Activated CD8-positive, alpha-beta memory T cell treated with anti-CD3 and anti-CD28 coated beads, Interleukin-2, amount 50 U/mL, for 1 hour (primary cell): ENCODE data around the gene KAT8.
"Not testable (repeated sequence)": the region's sequence is repeated elsewhere in the genome, so short reads cannot be mapped to it uniquely, and the experiment has no call there.

Source experiments
- DNase-seq: peaks from one replicate; pipeline ENCODE4 v3.0.0-alpha.2; 2020; ENCODE audit errors: extremely low read depth

The KAT8 gene

DNA sequence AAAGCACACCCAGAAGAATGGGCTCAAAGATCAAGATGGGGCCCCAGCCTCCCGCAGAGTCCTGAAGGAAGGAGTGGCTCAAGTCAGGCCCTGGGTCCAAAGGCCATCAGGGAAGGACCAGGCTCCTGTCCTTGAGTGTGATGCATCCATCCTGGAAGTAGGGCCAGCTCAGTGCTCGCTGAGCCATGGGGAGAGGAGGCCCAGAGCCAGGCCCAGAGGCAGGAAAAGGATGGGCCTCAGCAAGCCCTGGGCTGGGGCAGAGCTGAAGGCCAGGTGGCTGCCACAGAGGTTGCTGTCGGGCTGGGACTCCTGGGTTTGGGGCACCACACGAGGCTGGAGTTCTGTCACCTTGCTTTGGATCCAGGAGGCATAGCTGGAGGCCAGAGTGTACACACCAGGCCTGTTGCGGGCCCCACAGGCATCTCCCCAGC, 14.4 kb downstream of the KAT8 start:
- DNase-seq, result no peak

DNA sequence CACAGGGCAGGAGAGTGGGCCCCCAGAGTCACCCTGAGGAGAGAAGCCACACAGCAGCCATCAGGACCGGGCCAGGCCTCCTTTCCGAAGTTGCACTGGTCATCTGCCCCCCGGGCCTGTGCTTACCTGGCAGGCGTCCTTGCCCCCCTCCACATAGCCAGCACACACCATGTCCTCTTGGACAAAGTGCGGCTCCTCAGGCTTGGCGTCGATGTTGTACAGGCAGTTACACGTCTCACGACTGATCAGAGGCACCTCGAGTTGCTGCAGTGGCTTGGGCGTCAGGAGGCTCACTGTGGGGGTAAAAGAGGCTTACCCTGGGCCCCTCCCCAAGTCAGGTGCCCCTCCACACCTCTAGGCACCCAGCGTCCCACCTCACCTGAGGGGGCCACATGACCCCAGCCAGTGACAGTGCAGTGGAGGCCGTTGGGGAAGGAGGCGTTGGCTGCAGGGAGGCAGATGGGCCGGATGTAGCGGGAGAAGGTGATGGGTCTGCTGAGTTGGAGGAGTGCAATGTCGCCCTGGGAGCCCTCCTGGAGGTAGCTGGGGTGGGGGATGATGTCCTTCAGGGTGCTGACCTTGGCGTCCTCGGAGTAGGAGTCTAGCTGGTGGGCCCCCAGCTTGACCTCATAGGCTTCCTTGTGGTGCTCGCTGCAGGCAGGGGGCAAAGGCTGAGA, 15.0 kb downstream of the KAT8 start:
- DNase-seq, result no peak

DNA sequence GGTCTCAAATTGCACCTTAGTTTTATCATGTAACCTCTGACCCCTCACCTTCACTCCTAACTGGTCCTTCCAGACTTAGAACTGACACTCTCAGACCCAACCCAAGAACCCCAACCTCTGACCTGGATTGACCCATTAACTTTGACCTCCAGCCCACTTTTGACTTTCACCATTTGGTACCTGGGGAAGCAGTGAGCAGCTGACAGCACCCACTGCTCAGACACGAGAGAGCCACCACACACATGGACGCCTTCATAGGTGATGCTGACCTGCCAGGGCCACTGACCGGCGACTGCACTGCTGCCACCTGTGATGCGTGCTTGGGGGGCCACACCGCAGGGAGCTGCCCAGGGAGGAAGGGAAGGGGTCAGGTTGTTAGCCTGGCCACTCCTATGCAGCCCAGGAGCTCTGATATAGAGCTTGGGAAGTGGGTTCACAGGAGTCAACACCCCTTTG, 15.6 kb downstream of the KAT8 start:
- no peak for DNase-seq

DNA sequence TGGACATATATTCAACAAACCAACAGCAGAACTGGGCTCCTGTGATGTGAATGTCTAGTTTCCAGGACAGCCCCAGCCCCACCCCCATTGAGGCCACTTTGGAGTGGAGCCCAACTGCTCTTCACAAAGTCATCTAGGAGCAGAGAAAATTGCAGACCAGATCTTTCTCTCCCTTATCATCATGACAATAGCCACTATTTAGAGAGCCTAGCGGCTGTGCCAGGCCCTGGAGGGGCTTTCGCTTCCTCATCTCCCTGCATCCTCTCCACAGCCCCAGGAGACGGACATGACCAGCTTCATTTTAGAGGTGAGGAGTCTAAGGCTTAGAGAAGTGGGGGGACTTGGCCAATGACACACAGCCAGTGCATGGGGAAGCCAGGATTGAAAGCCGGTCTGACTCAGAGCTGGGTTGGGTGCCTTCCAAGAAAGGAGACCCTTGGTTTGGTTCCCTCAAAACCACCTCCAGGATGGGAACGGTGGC, 16.7 kb downstream of the KAT8 start:
- DNase-seq, result no peak

DNA sequence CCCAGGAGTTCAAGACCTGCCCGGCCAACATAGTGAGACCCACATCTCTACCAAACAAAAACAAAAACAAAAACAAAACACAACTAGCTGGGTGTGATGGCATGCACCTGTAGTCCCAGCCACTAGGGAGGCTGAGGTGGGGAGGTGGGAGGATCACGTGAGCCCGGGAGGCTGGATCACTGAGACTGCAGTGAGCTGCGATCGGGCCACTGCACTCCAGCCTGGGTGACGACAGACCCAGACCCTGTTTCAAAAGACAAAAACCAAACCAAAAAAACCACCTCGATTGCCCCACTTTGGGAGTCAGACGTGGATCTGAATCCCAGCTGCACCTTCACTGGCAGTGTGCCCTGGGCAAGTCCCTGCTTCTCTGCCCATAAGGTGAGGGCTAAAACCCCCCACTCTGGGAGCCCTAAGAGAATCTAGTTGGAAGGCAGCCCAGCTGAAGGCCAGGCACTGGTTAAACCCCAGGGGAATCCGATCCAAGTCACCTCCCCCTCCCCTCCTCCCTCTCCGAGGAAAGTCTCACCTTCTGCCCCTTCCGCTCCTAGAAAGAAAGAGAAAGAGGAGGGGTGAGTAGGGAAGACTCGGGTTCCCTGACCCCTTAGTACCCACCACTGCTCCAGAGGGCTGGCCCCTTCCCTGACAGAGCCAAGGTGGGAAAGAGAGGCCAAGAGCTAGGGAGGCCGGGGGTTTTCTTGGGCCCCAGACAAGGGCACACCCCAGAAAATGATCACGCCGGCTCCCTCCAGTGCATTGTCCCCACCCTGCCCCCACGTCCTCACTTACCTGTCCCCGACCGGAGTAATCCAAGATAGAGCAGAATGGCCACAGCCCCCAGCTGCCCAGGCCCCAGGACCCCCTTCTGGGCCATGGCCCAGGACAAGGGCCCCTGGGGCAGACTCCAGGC, 17.4 kb downstream of the KAT8 start:
- no peak for DNase-seq

DNA sequence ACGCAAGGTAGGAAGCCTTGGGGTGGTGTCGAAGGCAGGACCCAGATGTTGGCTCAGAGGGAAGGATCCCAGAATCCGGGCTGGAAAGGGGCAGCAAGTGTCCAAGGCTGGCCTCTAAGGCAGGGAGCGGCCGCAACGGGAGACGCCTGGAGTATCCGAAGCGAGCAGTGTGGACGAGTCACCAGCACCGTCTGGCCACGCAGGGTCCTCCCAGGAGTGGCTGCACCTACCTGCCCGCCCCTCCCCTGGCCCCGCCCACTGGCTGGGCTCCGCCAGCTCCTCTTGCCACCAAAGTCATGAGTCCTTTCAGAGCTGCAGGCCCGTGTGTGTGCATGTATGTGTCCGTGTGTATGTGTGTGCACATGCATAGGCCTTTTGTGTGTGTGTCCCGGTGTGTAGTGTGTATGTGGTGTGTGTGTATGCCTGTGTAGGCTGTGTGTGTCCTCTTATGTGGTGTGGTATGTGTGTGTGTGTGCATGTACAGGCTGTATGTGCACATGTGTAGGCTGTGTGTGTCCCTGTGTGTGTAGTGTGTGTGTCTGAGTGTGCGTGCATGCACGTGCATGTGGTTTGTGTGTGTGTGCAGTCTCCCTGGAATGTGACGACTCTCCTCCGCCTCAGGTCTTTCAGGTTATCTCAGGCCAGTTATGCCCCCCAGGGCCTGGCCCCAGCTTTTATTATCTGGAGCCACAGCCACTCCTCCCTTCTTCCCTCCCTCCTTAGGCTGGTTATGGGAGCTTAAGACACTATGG, 18.2 kb downstream of the KAT8 start, which contains the start of gene PRSS8:
PRSS8 (minus strand) TSS at position 193 of the 752 bp plus-strand sequence. CDS start 229 bp downstream, outside the sequence.
- DNase-seq, result no peak

DNA sequence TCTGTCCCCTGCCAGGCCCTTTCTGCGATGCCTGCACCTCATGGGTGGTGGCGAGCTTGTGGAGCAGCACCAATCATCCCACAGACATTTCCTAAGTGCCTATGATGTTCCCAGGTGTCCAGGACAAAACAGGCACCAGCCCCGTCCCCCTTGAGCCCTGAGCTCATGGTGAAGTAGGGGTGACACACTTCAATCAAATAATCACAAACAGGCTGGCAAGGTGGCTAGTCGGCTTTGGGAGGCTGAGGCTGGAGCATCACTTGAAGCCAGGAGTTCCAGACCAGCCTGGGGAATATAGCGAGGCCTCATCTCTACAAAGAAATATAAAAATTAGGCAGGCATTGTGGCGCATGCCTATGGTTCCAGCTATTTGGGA, 18.8 kb downstream of the KAT8 start:
- DNase-seq, result no peak

DNA sequence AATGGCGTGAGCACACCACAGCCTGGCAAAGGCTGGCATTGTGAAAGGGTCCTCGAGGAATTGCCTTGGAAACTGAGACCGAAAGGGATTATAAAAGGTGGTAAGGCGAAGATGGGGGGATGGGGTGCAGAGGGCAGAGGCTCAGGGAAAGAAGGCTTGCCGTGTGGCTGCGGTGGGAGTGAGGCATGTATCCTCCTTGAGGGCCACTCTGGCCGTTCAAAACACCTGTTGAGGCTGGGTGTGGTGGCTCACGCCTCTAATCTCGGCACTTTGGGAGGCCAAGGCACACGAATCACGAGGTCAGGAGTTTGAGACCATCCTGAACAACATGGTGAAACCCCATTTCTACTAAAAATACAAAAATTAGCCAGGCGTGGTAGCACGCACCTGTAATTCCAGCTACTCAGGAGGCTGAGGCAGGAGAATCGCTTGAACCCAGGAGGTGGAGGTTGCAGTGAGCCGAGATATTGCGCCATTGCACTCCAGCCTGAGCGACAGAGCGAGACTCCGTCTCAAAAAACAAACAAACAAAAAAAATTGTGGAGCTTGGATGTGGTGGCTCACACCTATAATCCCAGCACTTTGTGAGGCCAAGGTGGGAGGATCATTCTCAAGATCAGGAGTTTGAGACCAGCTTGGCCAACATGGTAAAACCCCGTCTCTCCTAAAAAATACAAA, 19.5 kb downstream of the KAT8 start:
- DNase-seq, result not testable (repeated sequence)

DNA sequence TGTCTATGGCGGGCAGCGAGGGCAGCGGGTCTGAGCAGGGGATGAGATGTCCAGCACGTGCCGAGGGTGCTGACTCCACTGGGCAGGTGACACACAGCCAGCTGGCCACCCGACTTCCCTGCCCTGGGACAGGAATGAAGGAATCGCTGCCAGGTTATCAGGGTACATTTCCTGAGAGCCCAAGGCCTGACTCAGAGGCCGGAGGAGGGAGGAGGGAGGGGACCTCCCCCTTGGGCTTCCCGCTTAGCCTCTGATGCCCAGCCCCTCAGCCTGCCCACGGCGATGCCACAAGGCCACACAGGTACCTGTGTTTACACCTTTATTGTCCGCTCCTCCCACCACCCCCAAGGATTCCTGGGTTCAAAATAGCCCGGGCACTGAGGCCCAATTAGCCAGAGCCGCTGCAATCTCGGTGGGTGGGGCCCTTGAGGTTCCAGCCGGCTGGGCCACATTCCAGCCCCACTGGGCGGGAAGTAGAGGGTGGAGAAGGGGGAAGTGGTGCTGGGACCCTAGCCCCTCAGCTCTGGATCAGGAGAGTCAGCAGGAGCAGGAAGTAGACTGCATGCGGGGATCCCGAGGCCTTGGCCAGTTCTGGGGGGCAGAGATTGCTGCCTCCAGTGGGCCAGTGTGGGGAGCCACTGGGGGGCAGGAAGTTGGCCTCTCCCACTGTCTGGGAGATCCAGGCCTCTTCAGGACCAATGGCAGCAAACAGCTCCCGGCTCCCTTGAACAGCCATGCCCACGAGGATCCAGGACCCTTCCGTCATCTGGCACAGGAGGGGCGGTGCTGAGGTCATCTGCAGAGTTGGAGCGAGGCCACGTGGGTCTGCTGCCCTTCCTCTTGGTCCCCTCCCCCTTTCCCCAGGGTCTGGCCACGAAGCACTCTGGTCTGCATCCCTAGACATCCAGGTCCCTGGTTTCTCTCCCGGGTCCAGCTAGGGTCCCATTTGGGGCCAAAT, 21.4 kb downstream of the KAT8 start:
- no peak for DNase-seq

DNA sequence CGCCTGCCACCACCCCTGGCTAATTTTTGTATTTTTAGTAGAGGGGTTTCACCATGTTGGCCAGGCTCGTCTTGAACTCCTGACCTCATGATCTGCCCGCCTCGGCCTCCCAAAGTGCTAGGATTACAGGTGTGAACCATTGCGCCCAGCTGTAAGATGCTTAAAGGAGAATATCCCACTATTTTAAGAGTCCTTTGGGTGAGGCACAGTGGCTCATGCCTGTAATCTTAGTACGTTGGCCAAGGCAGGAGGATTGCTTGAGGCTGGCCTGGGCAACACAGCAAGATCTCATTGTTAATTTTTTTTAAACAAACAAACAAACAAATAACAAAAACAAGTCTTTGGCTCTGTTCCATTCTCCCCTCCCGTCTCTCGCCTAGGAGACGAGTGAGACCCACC, 23.6 kb downstream of the KAT8 start:
- DNase-seq, result not testable (repeated sequence)

DNA sequence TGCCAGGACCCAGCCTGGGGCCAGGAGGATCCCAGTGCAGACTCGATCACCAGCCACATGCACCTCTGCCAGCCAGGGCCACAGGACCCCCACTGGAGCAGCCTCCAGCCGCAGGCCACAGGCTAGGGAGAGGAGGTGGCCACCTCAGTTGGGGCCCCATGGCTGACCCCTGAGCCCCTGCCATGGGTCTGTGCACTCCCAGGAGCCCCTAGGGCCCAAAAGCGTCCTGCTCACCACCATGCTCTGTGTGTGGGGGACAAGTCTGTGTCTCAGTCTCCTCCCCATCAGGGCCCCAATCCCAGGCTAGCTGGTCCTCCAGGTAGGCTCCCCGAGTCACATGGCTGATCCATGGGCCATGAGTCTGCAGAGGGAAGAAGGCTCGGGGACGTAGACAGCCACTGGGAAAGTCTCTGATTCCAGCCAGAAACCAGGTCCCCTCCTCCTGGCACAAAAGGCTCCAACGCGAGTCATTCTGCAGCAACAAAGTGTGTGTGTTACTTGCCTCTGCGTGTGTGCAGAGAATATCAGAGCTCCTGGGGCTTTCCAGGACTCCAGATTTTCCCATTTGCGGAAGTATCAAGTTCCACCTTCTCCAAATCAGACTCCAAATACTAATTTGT, 24.1 kb downstream of the KAT8 start:
- no peak for DNase-seq

DNA sequence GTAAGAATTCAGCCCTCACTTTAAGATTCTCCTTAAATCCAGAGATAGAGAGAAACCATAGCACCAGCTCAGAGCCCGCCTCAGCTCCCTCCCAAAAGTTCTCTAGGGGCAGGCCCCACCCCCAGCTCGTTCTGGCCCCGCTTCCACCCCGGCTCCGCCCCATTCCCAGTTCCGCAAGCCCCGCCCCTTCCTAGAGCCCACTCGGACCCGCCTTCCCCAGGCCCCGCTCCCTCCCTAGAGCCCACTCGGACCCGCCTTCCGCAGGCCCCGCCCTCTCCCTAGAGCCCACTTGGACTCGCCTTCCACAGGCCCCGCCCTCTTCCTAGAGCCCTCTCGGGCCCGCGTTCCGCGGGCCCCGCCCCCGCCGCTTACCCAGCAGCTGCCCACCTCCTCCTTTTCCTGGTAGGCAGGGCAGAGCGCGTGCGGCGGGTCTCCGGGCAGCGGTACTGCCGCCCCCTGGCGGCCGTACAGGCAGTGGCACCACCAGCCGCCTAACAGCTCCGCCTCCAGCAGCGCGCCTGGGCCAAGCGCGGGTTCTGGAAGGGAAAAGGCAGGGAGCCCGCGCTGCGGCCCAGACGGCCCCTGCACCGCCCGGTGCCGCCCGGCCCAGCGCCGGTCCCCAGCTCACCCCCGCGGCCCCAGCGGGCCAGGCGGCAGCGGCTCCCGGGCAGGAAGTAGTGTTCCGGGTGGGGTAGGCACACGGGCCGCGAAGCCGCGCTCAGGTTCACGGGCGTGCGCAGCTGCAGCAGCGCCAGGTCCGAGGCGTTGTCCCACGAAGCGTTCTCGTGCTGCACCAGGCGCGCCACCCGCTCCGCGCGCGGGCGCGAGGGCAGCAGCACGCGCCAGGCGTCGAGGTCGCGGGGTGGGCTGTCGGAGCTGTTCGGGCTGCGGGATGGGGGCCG, 24.9 kb downstream of the KAT8 start:
- peak; percentile 84 for DNase-seq

DNA sequence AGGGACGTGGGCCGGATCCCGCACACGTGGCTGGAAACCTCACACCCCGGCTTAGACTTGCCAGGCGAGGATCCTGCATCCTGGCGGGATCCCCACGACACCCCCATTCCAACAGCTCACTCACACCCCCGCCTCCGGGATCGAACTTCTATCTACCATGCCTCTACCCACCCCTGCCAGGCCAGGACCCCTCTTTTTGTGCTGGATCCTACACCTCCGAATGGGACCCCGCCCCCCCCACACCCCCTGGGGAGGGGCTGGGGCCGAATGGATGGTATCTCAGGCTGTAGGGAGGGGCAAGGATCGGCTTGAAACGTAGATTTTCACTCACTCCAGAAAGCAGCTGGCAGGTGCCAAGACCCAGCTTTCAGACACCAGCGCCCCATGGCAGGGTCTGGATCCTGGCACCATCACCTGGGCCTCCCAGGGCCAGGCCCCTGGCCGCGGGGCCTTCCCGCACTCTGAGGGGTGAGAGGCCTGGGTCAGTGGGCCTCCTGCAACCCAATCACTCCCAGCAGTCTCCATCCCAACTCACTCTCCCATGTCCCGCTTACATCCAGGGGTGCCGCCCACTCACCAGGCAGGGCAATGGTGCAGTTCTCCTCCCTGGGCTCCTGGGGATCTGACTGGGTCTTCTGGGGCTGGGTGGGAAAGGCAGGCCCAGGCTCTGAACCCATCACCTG, 25.7 kb downstream of the KAT8 start:
- no peak for DNase-seq

DNA sequence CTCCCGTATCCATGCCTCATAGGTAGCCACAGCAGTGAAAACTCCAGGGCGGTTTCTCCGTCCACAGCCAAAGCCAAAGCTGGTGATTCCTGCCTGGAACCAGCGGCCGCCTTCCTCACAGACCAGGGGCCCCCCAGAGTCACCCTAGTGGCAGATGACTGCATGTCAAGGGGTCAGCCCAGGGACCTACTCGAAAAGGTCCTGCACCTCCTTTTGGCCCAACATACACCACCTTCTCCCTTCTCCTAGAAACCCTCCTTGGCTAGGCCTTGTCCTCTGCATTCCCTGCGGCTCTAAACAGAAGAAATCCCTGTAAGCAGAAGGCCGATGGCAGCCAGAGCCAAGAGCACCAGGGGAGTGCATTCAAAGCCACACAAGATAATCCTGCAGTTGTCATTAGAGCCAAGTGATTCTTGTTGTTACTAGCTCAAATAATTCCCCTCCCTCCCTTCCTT, 26.3 kb downstream of the KAT8 start:
- DNase-seq, result no peak

DNA sequence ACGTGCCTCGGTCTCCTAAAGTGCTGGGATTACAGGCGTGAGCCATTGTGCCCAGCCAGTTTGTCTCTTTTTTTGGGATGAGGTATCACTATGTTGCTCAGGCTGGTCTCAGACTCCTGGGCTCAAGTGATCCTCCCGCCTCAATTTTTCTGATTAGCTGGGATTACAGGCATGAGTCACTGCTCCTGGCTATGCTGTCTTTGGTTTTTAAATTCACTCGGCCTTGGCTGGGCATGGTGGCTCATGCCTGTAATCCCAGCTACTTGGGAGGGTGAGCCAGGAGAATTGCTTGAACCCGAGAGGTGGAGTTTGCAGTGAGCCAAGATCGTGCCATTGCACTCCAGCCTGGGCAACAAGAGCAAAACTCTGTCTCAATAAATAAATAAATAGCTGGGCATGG, 27.0 kb downstream of the KAT8 start:
- DNase-seq, result not testable (repeated sequence)

DNA sequence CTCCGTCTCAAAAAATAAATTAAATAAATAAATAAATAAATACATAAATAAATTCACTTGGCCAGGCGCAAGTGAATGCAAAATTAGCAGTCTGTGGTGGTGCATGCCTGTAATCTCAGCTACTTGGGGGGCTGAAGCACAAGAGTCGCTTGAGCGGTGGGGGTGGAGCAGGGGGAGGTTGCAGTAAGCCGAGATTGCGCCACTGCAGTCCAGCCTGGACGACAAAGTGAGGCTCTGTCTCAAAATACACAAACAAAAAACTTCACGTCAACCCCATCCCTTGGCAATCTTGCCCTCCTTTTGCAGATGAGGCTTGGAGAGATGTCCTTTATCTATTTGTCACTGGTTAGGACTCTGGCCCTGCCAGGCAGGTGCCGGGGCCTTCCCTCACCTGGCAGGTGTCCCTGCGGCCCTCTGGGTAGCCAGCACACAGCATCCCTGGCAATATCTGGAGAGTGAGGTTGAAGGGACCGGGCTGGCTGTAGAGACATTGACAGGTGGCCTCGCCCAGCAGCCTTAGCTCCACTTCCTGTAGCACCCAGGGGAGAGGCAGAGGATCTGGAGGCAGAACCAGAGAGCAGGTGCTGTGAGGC, 28.0 kb downstream of the KAT8 start:
- DNase-seq, result no peak

DNA sequence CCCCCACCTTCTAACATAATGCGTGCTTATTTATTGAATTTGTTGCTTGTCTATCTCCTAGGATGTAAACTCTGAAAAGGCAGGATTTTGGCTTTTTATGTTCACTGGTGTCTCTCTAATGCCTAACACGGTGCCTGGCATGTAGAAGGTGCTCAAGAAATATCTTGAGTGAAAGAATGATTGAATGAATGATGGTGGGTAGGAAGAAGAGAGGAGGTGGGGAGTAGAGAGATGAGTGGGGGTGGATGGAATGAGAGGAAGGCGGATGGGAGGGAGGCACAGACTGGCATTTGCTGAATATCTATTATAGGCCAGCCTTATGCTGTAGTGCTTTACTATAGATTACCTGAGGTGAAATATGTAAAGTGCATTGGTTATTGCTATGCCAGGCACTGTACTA, 30.1 kb downstream of the KAT8 start:
- DNase-seq, result no peak

DNA sequence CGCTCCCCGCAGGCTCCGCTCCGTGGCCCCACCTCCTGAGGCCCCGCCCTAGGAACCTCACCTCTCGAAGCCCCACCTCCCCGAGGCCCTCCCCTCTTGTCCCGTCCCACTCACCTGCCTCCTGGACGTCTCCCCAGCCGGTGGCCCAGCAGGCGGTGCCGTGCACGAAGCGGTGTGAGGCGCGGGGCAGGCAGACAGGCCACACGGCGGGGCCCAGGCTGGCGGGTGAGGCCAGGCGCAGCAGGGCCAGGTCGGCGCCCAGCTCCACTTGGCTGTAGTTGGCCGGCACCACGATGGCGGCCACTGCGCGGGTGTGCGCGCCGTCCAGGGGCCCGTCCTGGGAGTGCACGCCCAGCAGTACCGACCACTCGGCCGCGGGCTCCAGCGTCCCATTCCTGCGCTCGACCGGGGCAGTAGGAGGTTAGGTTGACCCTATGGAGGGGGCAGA, 30.8 kb downstream of the KAT8 start:
- DNase-seq, result no peak
